ENCODE measurements around the gene CDH4. TPM values are rescaled to one million over a fixed set of nuclear protein-coding genes. Genes with fewer than 3 reads are reported as not detected.
A peak's percentile ranks its signal among the peaks of the same experiment; 100 is the strongest.

CDH4 gene
- total RNA-seq, 2 donors from 2014 or later: 0.19 to 0.65 TPM

GRCh38 chr20:61315319-61315718 lies 63.3 kb downstream of the CDH4 start:
- intact Hi-C loops (cut with DNase I): no loop called here
- DNase-seq (ENCODE audit: low spot score): no peak

DNA sequence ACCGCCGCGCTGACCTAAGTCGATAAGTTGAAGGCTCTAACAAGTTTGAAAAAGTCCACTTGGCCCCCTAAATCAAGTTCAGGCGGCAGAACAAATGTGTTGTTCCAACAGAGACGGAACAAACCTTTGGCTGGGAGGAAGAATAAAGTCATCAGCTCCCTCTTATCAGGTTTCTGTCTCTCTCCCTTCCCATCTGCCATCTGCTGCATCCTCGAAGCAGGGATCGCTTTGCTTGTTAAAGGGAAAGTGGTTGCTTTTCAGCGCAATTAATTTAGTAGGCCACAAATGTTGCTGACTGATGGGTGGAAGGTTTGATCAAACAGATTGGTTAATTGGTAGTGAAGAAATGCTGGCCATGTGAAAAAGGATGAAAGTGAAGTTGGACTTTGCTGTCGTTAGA lies 64.3 kb downstream of the CDH4 start:
- intact Hi-C loops (cut with DNase I): no loop called here
- no peak for DNase-seq (ENCODE audit: low spot score)

DNA sequence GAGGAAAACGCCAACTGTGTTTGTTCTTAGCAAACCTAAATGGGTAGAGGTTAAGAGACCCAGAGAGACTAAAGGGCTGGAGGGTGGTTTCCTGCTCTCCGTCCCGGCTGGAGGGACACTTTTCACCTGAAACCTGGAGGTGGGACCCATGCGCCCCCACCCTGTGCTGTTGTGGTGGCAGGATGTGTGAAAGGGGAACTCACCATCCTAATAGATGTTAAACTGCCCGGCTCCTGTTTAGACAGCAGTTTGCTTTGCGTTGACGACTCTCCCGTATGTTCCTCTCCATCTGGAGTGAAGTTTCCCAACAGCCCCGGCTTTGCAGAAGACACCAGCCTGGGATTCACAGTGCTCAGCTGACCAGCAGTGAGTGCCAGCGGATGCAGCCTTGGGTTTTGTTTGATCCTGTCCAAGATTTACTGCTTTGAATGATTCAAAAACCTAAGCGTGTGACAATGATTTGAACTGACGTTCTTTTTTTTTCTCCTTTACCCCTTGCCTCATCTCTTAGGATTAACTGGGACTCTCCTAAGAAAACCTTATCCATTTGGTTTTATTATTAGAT lies 66.0 kb downstream of the CDH4 start:
- DNase-seq (ENCODE audit: low spot score): peak; percentile 54

GRCh38 chr20:61320691-61321425 lies 68.8 kb downstream of the CDH4 start:
- DNase-seq (ENCODE audit: low spot score): peak; percentile 41
- intact Hi-C loops (cut with DNase I): no loop called here

More for the DNA sequence above, 66.0 kb downstream of the CDH4 start:
- intact Hi-C loops (cut with DNase I): no loop called here

DNA sequence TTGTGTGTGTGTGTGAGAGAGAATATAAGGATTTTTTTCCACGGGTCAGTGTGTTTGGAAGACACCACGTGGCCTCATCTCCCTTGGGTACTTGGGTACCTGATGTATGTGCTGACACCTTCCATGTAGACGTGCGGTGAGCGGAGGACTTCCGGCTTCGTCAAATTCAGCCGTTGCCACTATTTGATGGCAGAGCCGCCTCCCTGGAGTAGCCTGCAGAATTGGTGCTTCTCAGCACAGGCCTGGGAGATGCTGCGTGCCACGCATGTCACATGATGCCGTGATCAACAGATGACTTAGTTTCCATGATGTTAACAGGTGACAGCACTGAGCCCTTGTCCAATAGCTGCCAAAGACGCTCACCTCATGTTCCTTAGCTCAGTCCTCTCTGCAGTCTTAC lies 69.4 kb downstream of the CDH4 start:
- intact Hi-C loops (cut with DNase I): no loop called here
- peak; percentile 43 for DNase-seq (ENCODE audit: low spot score)

DNA sequence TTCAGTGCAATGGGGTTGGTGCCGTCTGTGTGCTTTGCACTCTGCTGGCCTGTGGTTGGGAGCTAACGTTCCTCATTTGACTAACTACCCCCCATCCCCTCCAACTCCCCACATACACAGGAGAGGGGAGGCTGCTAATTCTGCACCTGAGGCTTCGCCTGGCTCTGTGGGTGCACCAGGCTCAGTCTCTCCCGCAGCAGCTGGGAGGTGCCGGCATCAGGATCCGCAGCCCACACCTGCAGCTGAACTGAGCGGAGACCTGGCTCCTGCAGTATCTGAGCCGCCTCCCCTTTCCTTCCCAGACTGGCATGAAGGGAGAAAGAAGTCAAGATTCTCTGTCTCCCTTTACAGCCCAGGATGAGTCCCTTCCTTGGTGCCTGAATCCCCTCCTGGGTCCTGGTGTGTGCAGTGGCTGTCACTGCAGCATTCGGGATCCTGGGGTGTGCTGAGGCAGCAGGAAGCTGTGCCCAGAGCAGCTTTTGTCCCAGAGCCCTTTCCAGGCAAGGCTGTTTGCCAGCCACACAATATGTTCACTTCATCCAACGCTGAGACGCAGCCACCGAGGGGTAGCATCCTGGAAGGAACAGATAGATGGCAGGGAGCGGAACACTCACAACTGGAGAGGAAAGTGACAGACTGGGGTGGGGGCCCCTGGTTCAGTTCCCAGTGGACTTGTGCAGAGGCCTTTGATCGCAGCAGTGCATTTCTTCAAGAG lies 70.2 kb downstream of the CDH4 start:
- intact Hi-C loops (cut with DNase I): no loop called here
- DNase-seq (ENCODE audit: low spot score): no peak

DNA sequence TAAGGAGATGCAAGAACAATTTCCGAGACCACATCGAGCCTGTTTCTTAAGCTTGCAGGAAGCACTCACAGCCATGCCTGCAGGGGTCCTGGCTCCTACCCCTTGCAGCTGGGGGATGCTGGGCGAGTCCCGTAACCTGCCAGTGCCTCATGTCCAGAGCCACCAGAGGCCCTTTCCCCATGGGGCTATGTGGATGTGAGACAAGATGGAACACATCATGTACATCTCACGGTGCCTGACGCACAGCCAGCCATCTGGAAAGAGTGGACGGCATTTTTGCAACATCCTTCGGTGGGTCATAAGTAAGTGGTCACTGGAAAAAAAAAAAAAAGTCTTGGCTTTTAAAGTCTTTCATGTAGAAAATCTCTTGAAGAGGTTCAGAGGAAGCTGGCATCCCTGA lies 72.8 kb downstream of the CDH4 start:
- peak; percentile 48 for DNase-seq (ENCODE audit: low spot score)
- intact Hi-C loops (cut with DNase I): no loop called here

GRCh38 chr20:61325718-61326117 lies 73.7 kb downstream of the CDH4 start:
- no peak for DNase-seq (ENCODE audit: low spot score)
- intact Hi-C loops (cut with DNase I): no loop called here

GRCh38 chr20:61328911-61329558 lies 77.0 kb downstream of the CDH4 start:
- intact Hi-C loops (cut with DNase I): no loop called here
- DNase-seq (ENCODE audit: low spot score): no peak

- DNase-seq (ENCODE audit: low spot score): no peak
- intact Hi-C loops (cut with DNase I): no loop called here
Observed at GRCh38 chr20:61330441-61330840, 78.4 kb downstream of the CDH4 start.

GRCh38 chr20:61331543-61331942 lies 79.5 kb downstream of the CDH4 start:
- no peak for DNase-seq (ENCODE audit: low spot score)
- intact Hi-C loops (cut with DNase I): no loop called here

GRCh38 chr20:61332016-61332975 lies 80.2 kb downstream of the CDH4 start:
- intact Hi-C loops (cut with DNase I): no loop called here
- DNase-seq (ENCODE audit: low spot score): no peak

DNA sequence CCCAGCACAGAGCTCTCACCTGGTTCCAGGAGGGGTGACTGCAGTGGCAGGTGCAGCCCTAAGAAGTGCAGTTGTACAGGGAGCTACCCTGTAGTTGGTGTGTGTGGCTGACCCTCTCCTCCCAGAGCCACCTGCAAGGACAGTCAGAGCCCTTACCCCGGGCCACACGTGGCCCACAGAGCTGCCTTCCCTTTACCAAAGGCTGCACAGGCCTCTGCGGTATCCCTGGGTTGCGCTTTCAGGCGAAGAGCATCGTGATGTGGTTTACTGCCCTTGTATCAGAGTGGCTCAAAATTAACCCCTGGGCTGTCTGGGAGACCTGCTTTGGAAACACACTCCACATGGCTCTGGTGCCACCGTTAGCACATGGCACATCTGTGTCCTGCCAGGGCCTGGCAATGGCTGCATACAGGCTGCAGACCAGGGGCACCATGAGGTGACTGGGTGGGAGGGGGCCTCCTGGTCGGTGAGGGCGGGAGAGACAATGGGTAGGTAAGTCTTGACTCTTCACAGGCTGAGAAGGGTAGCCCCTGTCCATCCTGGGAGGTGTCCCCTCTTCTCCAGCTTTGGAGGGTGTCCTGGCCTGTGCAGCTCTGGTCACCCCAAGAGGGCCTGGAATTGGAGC lies 81.5 kb downstream of the CDH4 start:
- no peak for DNase-seq (ENCODE audit: low spot score)
- intact Hi-C loops (cut with DNase I): no loop called here

DNA sequence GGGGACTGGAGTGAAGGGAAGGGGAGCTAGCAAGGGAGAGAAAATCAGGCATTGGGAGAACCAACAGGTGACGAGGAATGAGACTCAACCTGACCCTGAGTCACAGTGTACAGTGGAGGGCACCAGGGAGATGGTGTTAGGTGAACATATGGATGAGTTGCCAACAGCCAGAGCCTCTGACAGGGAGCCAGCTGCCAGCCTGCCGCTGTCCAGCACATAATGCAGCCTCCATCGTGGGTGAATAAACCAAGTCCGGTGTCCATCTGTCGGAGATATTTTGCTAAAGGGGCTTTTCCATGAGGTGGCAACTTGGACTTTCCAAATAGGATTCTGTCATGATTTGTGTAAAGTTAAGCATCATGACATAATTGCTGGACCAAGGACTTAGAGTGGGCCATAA lies 88.1 kb downstream of the CDH4 start:
- DNase-seq (ENCODE audit: low spot score): no peak

GRCh38 chr20:61341605-61342004 lies 89.5 kb downstream of the CDH4 start:
- no peak for DNase-seq (ENCODE audit: low spot score)
- intact Hi-C loops (cut with DNase I): no loop called here

More for the DNA sequence above, 88.1 kb downstream of the CDH4 start:
- intact Hi-C loops (cut with DNase I): no loop called here

- no peak for DNase-seq (ENCODE audit: low spot score)
- intact Hi-C loops (cut with DNase I): no loop called here
Observed at GRCh38 chr20:61343934-61344333, 91.9 kb downstream of the CDH4 start.

GRCh38 chr20:61345656-61346055 lies 93.6 kb downstream of the CDH4 start:
- no peak for DNase-seq (ENCODE audit: low spot score)
- intact Hi-C loops (cut with DNase I): no loop called here

DNA sequence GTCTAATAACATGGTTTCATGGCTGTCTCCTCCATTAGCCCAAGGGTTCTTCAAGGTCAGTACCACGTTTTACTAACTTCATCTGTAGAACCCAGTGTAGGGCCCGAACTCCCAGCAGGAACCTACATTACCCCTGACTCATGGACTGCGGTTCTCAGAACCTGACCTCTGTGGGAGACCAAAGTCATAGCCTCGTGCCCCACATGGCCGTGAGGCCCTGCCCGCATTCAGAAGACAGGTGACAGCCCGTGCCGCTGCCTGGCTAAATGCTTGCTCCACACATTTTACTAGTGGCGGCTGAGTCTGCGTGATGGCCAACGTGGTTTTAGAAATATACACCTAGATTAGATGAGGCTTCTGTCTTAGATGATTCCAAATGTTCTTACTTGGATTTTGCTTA lies 94.9 kb downstream of the CDH4 start:
- DNase-seq (ENCODE audit: low spot score): no peak
- intact Hi-C loops (cut with DNase I): no loop called here

DNA sequence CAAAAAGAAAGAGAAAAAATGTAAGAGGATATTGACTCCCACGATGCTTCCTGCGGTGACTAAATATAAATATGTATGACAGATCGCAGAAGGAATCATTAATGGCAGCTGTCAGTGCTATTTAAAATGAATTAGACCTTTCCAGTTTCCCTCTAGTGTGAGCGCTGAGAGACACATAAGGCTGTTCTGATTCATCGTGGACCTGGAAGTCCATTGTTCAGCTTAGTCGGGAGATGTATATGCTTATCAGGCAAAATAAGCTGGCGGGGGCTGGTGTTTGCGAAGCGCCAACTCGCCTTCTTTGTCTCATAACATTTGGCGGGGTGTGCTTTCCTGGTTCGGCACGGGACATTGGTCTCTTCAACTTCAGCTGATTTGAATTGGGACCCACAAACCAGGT lies 95.4 kb downstream of the CDH4 start:
- DNase-seq (ENCODE audit: low spot score): no peak
- intact Hi-C loops (cut with DNase I): no loop called here

Data from posterior vena cava (tissue), 2 donors.